PC-3 (cell line): ENCODE results near the gene GALK2. TPM values are rescaled to one million over a fixed set of nuclear protein-coding genes. Genes with fewer than 3 reads are reported as not detected.

ENCODE experiments used
- ATAC-seq: fragments of 200-7000 bp; cut with Tn5 transposase; 2 replicates; pipeline ENCODE4 v1.9.1; 2020; ENCODE audit warnings: mild to moderate bottlenecking, moderate library complexity
- BruUV-seq: library from RNA; stranded (reverse); fragments of 400-500 nt; replicated peaks from 2 replicates; lab custom pipeline; 2021; lab: Mats Ljungman, UMichigan
- CTCF ChIA-PET: fragments of 300-600 bp; sonication (Branson Sonifier 250); formaldehyde crosslinking; loops from one replicate; lab custom pipeline; 2022; ENCODE audit warnings: antibody characterized with exemption; lab: Charles Lee
- POLR2A ChIA-PET: fragments of 300-600 bp; sonication (Branson Sonifier 250); formaldehyde crosslinking; loops from one replicate; lab custom pipeline; 2022; ENCODE audit warnings: antibody characterized with exemption; ENCODE audit not compliant: unreplicated experiment; lab: Charles Lee
- DNase-seq: peaks from one replicate; pipeline ENCODE4 v3.0.0-alpha.2; 2015
- H2AFZ ChIP-seq: fragments of 300-600 bp; sonication (generic); 2 replicates; pipeline ENCODE4 v1.6.0; 2016; ENCODE audit warnings: antibody characterized with exemption, low read length
- H3F3A ChIP-seq: fragments of 300-600 bp; sonication (generic); one replicate; pipeline ENCODE4 v1.6.0; 2017; ENCODE audit warnings: antibody characterized with exemption, low read length, control low read depth, mild to moderate bottlenecking; ENCODE audit not compliant: unreplicated experiment
- H3K27ac ChIP-seq: fragments of 300-600 bp; sonication (generic); 2 replicates; pipeline ENCODE4 v1.5.1; 2016; ENCODE audit warnings: mild to moderate bottlenecking, low read length
- H3K27me3 ChIP-seq: fragments of 300-600 bp; sonication (generic); 2 replicates; pipeline ENCODE4 v1.6.1; 2016; ENCODE audit warnings: low read length, mixed read lengths
- H3K36me3 ChIP-seq: fragments of 300-600 bp; sonication (generic); 2 replicates; pipeline ENCODE4 v1.6.1; 2016; ENCODE audit warnings: low read depth, mixed run types, low read length, mixed read lengths
- H3K4me1 ChIP-seq: fragments of 300-600 bp; sonication (generic); 2 replicates; pipeline ENCODE4 v1.5.1; 2016; ENCODE audit warnings: low read length; ENCODE audit not compliant: insufficient read depth
- H3K4me2 ChIP-seq: fragments of 300-600 bp; sonication (generic); 2 replicates; pipeline ENCODE4 v1.6.0; 2016; ENCODE audit warnings: low read length
- H3K4me3 ChIP-seq: fragments of 300-600 bp; sonication (generic); 2 replicates; pipeline ENCODE4 v1.5.1; 2016; ENCODE audit warnings: mild to moderate bottlenecking, low read length, mixed read lengths
- H3K79me2 ChIP-seq: fragments of 300-600 bp; sonication (generic); 2 replicates; pipeline ENCODE4 v1.6.1; 2017; ENCODE audit warnings: low read length, mixed read lengths
- H3K9ac ChIP-seq: fragments of 300-600 bp; sonication (generic); 2 replicates; pipeline ENCODE4 v1.6.0; 2016; ENCODE audit warnings: mild to moderate bottlenecking, low read length
- H3K9me2 ChIP-seq: fragments of 300-600 bp; sonication (generic); replicated peaks from 2 replicates; pipeline ENCODE4 v1.6.1; 2016; ENCODE audit warnings: mixed run types, low read length, mixed read lengths
- H3K9me3 ChIP-seq: fragments of 300-600 bp; sonication (generic); 2 replicates; pipeline ENCODE4 v1.6.1; 2016; ENCODE audit warnings: low read length, mixed read lengths
- H4K20me1 ChIP-seq: fragments of 300-600 bp; sonication (generic); 2 replicates; pipeline ENCODE4 v1.6.1; 2016; ENCODE audit warnings: low read length, mixed read lengths
- CTCF ChIP-seq: fragments of 300-600 bp; sonication (generic); conservative IDR thresholded peaks from 2 replicates; pipeline ENCODE4 v1.5.1; 2017; ENCODE audit warnings: antibody characterized with exemption, low read depth, mild to moderate bottlenecking, low read length
- EZH2 ChIP-seq: fragments of 300-600 bp; sonication (generic); IDR thresholded peaks from one replicate; pipeline ENCODE4 v1.6.1; 2017; ENCODE audit warnings: antibody characterized with exemption, mild to moderate bottlenecking, low read length; ENCODE audit not compliant: unreplicated experiment
- EZH2phosphoT487 ChIP-seq: fragments of 300-600 bp; sonication (generic); IDR thresholded peaks from 2 replicates; pipeline ENCODE4 v1.6.1; 2018; ENCODE audit warnings: mild to moderate bottlenecking, antibody characterized with exemption, low read length, borderline replicate concordance
- intact Hi-C: fragments of 100-400 bp; cut with micrococcal nuclease; formaldehyde crosslinking; loops from 2 replicates; pipeline ENCODE4 v1.9.0; 2023
- total RNA-seq: library from RNA; depleted of rRNA; stranded (reverse); fragments of >200 nt; gene quantifications from 2 replicates; pipeline ENCODE4 v1.2.3, GENCODE V29; 2014

GALK2 gene
- total RNA-seq, 1 experiment from 2014 or later, result 27.2 TPM

- intact Hi-C loops, result no loop called here
- Histone ChIP-seq H3K9ac (no peak overlapping the region), H3K4me3 (no peak overlapping the region), H3K9me3 (no peaks in the 10 kb centered on the region), H3K27ac (no peak overlapping the region), H3F3A (no peaks in the 10 kb centered on the region), H3K27me3 (no peaks in the 10 kb centered on the region), H3K4me2 (no peak overlapping the region), H3K9me2 (no peaks in the 10 kb centered on the region), H3K4me1 (no peaks in the 10 kb centered on the region), H3K79me2 (0 out of 2 replicates have a peak, but pooled peaks cover 3% of the 10 kb centered on the region), H4K20me1 (no peaks in the 10 kb centered on the region), H2AFZ (no peak overlapping the region), H3K36me3 (peaks cover 9% of the 10 kb centered on the region; the same call in 1 of the 2 replicates)
- ATAC-seq, result no peak
- no TSS peak for BruUV-seq
- no peak for TF ChIP-seq EZH2
- TF ChIP-seq CTCF, result no peak
- no peak for TF ChIP-seq EZH2phosphoT487
- POLR2A ChIA-PET, result no interaction called here
- no peak for DNase-seq
- CTCF ChIA-PET, result no interaction called here
These were observed 53.7 kb downstream of the GALK2 start for GRCh38 chr15:49223536-49224274.

- Histone ChIP-seq H3K27ac (no peak overlapping the region), H3K27me3 (no peaks in the 10 kb centered on the region), H2AFZ (no peak overlapping the region), H3K9me3 (no peaks in the 10 kb centered on the region), H3K4me1 (no peaks in the 10 kb centered on the region), H3K79me2 (peaks cover 11% of the 10 kb centered on the region; the same call in 1 of the 2 replicates), H3K4me3 (no peak overlapping the region), H4K20me1 (no peaks in the 10 kb centered on the region), H3K9me2 (no peaks in the 10 kb centered on the region), H3K9ac (no peak overlapping the region), H3K36me3 (peaks cover 9% of the 10 kb centered on the region; the same call in 1 of the 2 replicates), H3F3A (no peaks in the 10 kb centered on the region), H3K4me2 (no peak overlapping the region)
- ATAC-seq, result peak; percentile 64
- POLR2A ChIA-PET, result no interaction called here
- no peak for TF ChIP-seq EZH2
- no peak for TF ChIP-seq EZH2phosphoT487
- TF ChIP-seq CTCF, result peak; percentile 36; the same call in 1 of the 2 replicates
- BruUV-seq, result no TSS peak
- intact Hi-C loops, result no loop called here
- CTCF ChIA-PET, result no interaction called here
- DNase-seq, result peak; percentile 20
These were observed 55.7 kb downstream of the GALK2 start for GRCh38 chr15:49225572-49226281.

- Histone ChIP-seq H3K27me3 (no peaks in the 10 kb centered on the region), H2AFZ (no peak overlapping the region), H3K4me3 (no peak overlapping the region), H3K36me3 (peaks cover 6% of the 10 kb centered on the region; the same call in 1 of the 2 replicates), H3K79me2 (peaks cover 11% of the 10 kb centered on the region; the same call in 1 of the 2 replicates), H3K27ac (no peak overlapping the region), H3F3A (no peaks in the 10 kb centered on the region), H3K9ac (no peak overlapping the region), H3K4me2 (no peak overlapping the region), H3K9me2 (no peaks in the 10 kb centered on the region), H3K4me1 (no peaks in the 10 kb centered on the region), H4K20me1 (no peaks in the 10 kb centered on the region), H3K9me3 (no peaks in the 10 kb centered on the region)
- intact Hi-C loops, result no loop called here
- no TSS peak for BruUV-seq
- DNase-seq, result no peak
- CTCF ChIA-PET, result no interaction called here
- no peak for ATAC-seq
- no peak for TF ChIP-seq EZH2phosphoT487
- TF ChIP-seq CTCF, result no peak
- no peak for TF ChIP-seq EZH2
- POLR2A ChIA-PET, result no interaction called here
These were observed 57.6 kb downstream of the GALK2 start for GRCh38 chr15:49227602-49228001.
